ENCODE data around the gene ECE2.
A peak's percentile ranks its signal among the peaks of the same experiment; 100 is the strongest.
"Not testable (repeated sequence)": the region's sequence is repeated elsewhere in the genome, so short reads cannot be mapped to it uniquely, and the experiment has no call there.

The ECE2 gene

DNA sequence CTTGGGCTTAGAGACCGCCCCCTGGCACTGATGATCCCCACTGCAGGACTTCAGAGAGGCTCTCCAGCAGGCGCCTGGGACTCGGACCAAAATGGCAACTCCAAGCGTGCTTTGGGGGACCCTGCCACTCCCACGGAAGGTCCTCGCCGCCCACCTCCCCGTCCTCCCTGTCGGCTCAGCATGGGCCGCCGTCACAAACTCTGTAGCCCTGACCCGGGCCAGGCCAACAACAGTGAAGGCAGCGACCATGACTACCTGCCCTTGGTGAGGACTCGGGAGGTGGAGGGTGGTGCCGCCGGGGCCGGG, 34.7 kb upstream of the ECE2 start:
- no peak for DNase-seq

GRCh38 chr3:184241447-184242296, 34.1 kb upstream of the ECE2 start:
- no peak for DNase-seq

- DNase-seq: no peak
Observed at GRCh38 chr3:184242297-184242685, 33.5 kb upstream of the ECE2 start.

GRCh38 chr3:184248454-184249411, 27.1 kb upstream of the ECE2 start, which contains the start of gene ALG3:
ALG3 (minus strand) TSS chr3:184248962; CDS start chr3:184248940, 22 bp downstream.
- DNase-seq: peak; percentile 39

DNA sequence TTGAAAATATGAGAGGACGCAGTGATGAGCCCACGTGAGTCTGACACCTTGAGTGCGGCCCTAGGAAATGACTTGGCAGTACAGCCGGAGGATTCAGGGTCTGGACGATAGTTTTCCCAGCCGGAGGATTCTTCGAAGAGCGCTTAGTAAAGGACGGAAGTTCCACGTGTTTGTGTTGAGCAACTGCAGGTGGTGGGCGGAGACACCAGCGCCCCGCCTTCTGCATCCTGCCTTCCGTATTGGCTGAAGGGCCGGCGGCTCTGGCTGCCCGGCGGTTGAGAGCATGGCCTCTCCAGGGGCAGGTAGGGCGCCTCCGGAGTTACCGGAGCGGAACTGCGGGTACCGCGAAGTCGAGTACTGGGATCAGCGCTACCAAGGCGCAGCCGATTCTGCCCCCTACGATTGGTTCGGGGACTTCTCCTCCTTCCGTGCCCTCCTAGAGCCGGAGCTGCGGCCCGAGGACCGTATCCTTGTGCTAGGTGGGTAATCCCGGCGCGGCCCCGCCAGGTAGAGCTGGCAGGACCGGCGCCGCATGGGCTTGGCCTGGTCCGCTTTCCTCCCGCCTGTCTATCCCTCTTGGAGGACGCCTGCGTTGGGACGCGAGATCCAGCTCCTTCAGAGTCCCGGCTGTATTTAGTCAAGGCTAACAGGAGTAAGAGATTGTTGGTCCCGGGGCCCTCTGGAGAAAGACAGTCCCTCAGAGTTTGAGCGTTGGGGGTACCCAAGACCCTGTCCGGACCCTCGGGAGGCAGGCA, 26.2 kb upstream of the ECE2 start, which contains the start of gene EEF1AKMT4:
TSS of gene EEF1AKMT4 (plus strand) at position 261 of the 755 bp plus-strand sequence. CDS start at position 284, 23 bp downstream.
- peak; percentile 98 for DNase-seq

DNA sequence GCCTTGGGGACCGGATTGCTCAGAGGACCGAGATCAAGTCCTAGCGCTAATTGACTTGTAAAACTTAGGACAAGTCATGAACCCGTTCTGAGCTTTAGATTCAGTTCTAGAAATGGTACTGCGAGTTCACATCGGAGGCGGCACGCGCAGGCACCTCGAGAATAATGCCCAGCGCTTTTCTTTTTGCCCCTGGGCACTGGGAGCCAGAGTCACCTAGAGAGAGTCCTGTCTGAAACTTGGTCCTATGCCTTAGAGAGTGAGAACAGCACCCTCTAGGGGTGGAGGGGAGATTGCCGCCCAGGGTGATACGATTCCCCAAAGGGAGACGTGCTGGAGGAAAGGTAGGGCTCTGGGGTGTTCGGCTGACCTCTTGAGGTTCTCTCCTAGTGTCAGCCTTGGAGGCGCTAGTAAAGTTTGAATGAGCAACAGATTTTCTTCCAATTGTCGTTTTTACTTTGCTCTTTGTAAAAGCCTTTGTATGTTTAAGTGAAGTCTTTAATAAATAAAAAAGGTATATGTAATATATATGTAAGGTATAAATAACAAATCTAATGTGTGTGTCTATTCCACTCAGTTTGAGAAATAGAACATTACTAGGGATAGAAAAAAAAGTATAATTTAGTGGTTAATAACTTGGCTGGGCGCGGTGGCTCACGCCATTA, 25.5 kb upstream of the ECE2 start:
- peak; percentile 91 for DNase-seq

- DNase-seq: no peak
Observed at GRCh38 chr3:184255291-184256039, 20.4 kb upstream of the ECE2 start.

DNA sequence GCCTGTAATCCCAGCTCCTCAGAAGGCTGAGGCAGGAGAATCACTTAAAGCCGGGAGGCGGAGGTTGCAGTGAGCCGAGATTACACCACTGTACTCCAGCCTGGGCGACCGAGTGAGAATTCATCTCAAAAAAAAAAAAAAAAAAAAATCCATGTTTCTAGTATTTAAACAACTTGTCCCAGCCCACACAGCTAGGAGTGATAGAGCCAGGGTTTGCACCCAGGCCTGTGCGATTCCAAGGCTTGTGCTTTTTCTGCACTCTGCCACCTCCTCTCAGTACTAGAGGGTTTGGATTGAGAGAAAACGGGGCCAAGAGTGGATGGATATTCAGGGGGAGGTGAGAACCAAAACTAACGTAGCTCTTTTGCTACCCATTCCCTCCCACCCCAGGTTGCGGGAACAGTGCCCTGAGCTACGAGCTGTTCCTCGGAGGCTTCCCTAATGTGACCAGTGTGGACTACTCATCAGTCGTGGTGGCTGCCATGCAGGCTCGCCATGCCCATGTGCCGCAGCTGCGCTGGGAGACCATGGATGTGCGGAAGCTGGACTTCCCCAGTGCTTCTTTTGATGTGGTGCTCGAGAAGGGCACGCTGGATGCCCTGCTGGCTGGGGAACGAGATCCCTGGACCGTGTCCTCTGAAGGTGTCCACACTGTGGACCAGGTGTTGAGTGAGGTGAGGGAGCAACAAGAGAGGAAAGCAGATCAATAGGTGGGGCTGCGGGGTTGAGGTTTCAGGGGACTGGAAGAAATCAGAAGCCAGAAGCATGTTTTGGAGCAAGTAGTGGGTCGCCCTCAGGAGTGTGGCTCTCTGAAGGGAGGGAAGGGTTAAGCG, 18.5 kb upstream of the ECE2 start:
- no peak for DNase-seq

- DNase-seq: no peak
Observed at GRCh38 chr3:184258926-184259325, 16.9 kb upstream of the ECE2 start.

DNA sequence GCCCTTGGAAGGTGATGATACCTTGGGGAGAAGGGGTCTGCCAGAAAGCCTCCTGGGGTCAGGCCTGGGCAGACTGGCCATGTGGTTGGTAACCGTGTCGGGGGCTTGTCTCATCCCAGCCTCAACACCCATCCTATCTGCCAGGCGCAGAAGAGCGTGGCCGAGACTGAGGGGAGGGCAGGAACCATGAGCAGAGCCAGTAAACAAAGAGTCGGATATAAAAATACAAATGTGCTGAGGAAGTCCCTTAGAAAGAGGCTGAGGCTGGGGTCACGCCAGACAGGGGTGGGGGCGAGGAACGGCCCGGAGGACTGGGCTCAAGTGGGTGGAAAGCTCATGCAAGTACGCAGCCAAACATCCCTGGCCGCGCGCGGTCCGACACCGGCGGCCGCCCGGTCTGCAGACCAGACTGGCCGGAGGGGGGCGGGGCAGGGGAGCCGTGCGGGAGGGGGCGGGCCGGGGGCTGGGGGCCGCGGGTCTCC, 16.4 kb upstream of the ECE2 start:
- DNase-seq: no peak

- DNase-seq: no peak
Observed at GRCh38 chr3:184259878-184260723, 15.7 kb upstream of the ECE2 start.

DNA sequence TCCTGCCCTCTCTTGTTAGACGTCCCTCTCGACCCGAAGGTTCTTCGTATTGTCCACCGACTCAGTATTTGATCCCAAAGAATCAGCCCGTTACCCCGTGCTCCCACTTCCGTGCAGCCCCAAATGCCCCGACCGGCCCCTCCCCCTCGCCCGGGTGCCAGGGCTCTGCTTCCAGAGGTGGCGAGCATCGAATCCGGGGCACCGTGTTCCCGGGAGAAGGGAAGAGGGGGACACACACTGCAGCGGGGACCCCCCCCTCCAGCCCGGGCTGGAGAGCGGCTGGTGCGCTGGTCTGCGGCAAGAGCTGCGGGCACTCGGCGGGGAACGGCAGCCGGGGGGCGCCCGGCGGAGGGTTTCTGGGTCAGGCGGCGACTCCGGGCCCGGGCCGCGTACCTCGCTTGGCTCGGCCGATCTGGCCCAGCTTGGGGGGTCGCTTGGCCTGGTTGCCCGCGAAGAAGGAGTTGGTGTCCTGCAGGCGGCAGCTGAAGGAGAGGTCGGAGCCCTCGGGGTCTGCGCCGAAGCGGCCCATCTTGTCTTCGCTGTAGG, 15.0 kb upstream of the ECE2 start:
- no peak for DNase-seq

DNA sequence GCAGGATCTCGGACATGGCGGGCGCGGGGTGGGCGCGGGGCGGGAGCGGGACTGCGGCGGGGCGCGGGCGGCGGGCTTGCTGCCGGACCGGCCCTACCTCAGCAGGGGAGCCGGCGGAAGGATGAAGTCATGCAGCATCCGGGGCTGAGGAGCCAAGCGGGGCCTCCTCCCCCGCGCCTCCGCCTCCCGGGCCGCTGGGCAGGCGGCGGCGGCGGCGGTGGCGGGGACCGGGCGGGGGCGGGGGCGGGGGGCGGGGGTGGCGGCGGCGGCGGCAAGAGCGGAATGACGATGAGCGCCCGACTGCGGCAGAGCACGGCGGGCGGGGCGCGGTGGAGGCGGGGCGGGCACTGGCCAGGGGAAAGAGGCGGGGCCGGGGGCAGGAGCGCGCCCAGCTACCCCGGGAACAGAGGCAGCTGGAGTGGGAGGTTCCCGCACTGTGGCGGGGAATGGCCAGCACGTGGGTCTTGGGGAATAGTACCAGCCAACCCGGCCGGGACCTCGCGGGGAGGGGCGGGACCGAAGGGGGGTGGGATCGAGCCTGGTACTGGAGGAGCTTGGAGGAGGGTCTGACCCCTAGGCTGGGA, 14.5 kb upstream of the ECE2 start, which contains the start of gene CAMK2N2:
TSS of gene CAMK2N2 (minus strand) at position 284 of the 584 bp plus-strand sequence. CDS start at position 16, 268 bp downstream.
- peak; percentile 80 for DNase-seq

GRCh38 chr3:184261854-184262763, 13.7 kb upstream of the ECE2 start:
- DNase-seq: peak; percentile 53

DNA sequence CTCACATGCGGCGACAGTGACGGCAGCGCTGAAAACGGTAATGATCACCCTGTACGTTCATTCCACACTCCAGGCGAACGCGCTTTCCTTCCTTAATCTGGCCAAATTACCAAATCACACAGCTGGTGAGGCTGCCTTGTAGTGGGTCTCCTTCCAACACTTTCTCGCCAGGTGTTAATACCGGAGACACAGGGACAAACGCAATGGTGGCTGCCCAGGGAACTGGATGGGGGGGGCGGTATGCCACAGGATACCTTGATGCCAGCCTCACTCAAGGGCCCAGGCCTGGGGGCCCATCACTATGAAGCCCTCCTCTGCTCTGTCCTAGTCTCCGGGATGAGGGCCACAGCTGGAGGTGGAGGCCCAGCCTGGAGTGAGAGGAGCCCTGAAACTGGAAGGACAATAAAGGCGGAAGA, 13.1 kb upstream of the ECE2 start:
- DNase-seq: no peak

- DNase-seq: not testable (repeated sequence)
Observed at GRCh38 chr3:184267249-184267648, 8.6 kb upstream of the ECE2 start.

DNA sequence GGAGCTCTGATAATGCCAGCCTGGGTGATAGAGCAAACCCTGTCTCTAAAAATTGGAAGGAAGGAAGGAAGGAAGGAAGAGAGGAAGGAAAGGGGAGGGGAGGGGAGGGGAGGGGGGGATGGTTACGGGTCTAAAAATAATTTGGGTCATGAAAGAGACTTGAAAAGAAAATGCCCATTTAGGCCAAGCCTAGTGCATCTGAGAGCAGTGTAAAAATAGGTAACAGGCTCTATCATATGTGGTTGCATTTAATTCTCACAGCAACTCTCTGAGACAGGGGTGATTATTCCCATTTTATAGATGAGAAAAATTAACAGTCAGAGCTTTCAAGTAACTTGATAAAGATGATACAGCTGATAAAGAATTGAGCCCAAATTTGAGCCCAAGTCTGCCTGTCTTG, 3.6 kb upstream of the ECE2 start:
- no peak for DNase-seq

GRCh38 chr3:184275381-184275701, 481 bp upstream of the ECE2 start:
- DNase-seq: no peak
